NCI-H82 treated with DMSO at 0.1 percent for 48 hours (cell line): Measurements from ENCODE around the gene MMP23B.
"Not testable (repeated sequence)": the region's sequence is repeated elsewhere in the genome, so short reads cannot be mapped to it uniquely, and the experiment has no call there.

Source experiments
- DNase-seq: peaks from one replicate; lab custom pipeline; 2025; ENCODE audit not compliant: unreplicated experiment; lab: John Stamatoyannopoulos, UW

Gene MMP23B

GRCh38 chr1:1629430-1630190, 2.4 kb upstream of the MMP23B start:
- DNase-seq: peak; percentile 74

- peak; percentile 91 for DNase-seq
Observed at GRCh38 chr1:1630191-1630964, 1.6 kb upstream of the MMP23B start.

- DNase-seq: no peak
Observed at GRCh38 chr1:1630965-1631781, 800 bp upstream of the MMP23B start.

GRCh38 chr1:1633409-1633808, 1.4 kb downstream of the MMP23B start:
- DNase-seq: not testable (repeated sequence)

GRCh38 chr1:1634613-1635012, 2.6 kb downstream of the MMP23B start:
- not testable (repeated sequence) for DNase-seq

GRCh38 chr1:1636621-1637478, 4.9 kb downstream of the MMP23B start:
- not testable (repeated sequence) for DNase-seq

- not testable (repeated sequence) for DNase-seq
Observed at GRCh38 chr1:1637479-1637875, 5.5 kb downstream of the MMP23B start.

GRCh38 chr1:1638528-1638927, 6.6 kb downstream of the MMP23B start:
- DNase-seq: not testable (repeated sequence)

- not testable (repeated sequence) for DNase-seq
Observed at GRCh38 chr1:1639368-1639767, 7.4 kb downstream of the MMP23B start.

GRCh38 chr1:1640081-1640480, 8.1 kb downstream of the MMP23B start:
- DNase-seq: not testable (repeated sequence)

- DNase-seq: not testable (repeated sequence)
Observed at GRCh38 chr1:1640711-1641461, 8.9 kb downstream of the MMP23B start.

- not testable (repeated sequence) for DNase-seq
Observed at GRCh38 chr1:1646326-1646725, 14.4 kb downstream of the MMP23B start.

GRCh38 chr1:1647567-1648241, 15.7 kb downstream of the MMP23B start:
- not testable (repeated sequence) for DNase-seq

GRCh38 chr1:1648265-1648664, 16.3 kb downstream of the MMP23B start:
- not testable (repeated sequence) for DNase-seq

GRCh38 chr1:1658583-1659549, 26.9 kb downstream of the MMP23B start, which contains the start of gene CDK11B:
Gene CDK11B, minus strand, starts transcription at chr1:1659004. Its CDS starts 1,519 bp downstream, at chr1:1657485.
- peak; percentile 57 for DNase-seq

GRCh38 chr1:1662392-1662791, 30.4 kb downstream of the MMP23B start:
- not testable (repeated sequence) for DNase-seq

- DNase-seq: not testable (repeated sequence)
Observed at GRCh38 chr1:1662830-1663560, 31.0 kb downstream of the MMP23B start.
